Measurements from ENCODE around the gene RALGAPA1. TPM values are rescaled to one million over a fixed set of nuclear protein-coding genes. Genes with fewer than 3 reads are reported as not detected.

The RALGAPA1 gene
- total and polyA plus RNA-seq, 2 experiments from 2014 or later: 21.9 to 27.3 TPM

DNA sequence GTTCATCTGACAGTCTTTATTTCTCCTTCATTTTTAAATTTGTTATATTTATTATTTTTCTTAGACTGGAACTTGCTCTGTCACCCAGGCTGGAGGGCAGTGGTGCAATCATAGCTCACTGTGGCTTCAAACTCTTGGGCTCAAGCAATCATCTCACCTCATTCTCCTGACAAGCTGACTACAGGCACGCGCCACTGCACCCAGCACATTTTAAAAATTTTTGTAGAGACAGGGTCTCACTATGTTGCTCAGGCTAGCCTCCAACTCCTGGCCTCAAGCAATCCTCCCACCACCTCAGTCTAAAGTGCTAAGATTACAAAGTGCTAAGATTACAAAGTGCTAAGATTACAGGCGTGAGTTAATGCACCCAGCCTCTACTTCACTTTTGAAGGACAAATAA lies 96.6 kb downstream of the RALGAPA1 start (continued):
- TF ChIP-seq, protein P1, sequence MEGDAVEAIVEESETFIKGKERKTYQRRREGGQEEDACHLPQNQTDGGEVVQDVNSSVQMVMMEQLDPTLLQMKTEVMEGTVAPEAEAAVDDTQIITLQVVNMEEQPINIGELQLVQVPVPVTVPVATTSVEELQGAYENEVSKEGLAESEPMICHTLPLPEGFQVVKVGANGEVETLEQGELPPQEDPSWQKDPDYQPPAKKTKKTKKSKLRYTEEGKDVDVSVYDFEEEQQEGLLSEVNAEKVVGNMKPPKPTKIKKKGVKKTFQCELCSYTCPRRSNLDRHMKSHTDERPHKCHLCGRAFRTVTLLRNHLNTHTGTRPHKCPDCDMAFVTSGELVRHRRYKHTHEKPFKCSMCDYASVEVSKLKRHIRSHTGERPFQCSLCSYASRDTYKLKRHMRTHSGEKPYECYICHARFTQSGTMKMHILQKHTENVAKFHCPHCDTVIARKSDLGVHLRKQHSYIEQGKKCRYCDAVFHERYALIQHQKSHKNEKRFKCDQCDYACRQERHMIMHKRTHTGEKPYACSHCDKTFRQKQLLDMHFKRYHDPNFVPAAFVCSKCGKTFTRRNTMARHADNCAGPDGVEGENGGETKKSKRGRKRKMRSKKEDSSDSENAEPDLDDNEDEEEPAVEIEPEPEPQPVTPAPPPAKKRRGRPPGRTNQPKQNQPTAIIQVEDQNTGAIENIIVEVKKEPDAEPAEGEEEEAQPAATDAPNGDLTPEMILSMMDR (conservative IDR thresholded peaks at IDR 0.05; ENCODE audit: low read depth in 2 of 2): no peak
- no peak for TF ChIP-seq ZNF114 (CRISPR knock-in tag; IDR thresholded peaks at IDR 0.05)
- no peak for TF ChIP-seq JUNB (IDR thresholded peaks at IDR 0.05; ENCODE audit: unreplicated experiment)
- no peak for TF ChIP-seq NANOG (IDR thresholded peaks at IDR 0.05; ENCODE audit: borderline replicate concordance)
- no peak for TF ChIP-seq REST (IDR thresholded peaks at IDR 0.05; ENCODE audit: unreplicated experiment)

DNA sequence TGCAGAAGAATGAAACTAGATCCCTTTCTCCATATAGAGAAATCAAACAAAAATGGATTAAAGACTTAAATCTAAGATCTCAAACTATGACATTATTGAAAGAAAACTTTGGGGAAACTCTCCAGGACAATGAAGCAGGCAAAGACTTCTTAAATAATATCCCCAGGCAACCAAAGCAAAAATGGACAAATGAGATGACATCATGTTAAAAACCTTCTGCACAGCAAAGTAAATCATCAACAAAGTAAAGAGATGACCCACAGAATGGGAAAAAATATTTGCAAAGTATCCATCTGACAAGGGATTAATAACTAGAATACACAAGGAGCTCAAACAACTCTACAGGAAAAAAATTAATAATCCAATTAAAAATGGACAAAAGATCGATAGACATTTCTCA lies 101.0 kb downstream of the RALGAPA1 start:
- Histone ChIP-seq H3F3A (replicated peaks; ENCODE audit: low read depth) (no peaks in the 10 kb centered on the region), H3K4me3 (no peak overlapping the region), H3K4me2 (no peak overlapping the region), H3K79me2 (replicated peaks; ENCODE audit: insufficient read depth) (no peaks in the 10 kb centered on the region), H3K27ac (ENCODE audit: low read depth) (no peak overlapping the region), H3K4me1 (ENCODE audit: insufficient read depth) (no peaks in the 10 kb centered on the region), H2AFZ (no peak overlapping the region), H3K27me3 (ENCODE audit: insufficient read depth) (no peaks in the 10 kb centered on the region), H4K20me1 (replicated peaks; ENCODE audit: insufficient read depth) (no peaks in the 10 kb centered on the region), H3K36me3 (ENCODE audit: insufficient read depth) (no peaks in the 10 kb centered on the region), H3K9me2 (ENCODE audit: insufficient read depth) (no peaks in the 10 kb centered on the region)
- Mint-ChIP-seq H3K4me3 (no peak overlapping the region), H3K36me3 (ENCODE audit: low read depth) (no peaks in the 10 kb centered on the region), H3K9me3 (no peaks in the 10 kb centered on the region), H3K4me1 (no peaks in the 10 kb centered on the region), H3K27me3 (ENCODE audit: insufficient read depth, low read depth, poor library complexity) (no peaks in the 10 kb centered on the region), H3K27ac (no peak overlapping the region)
- DNase-seq (ENCODE audit: low spot score) (no peak), ATAC-seq (no peak)
- TF ChIP-seq EZH2phosphoT487 (IDR thresholded peaks at IDR 0.05; ENCODE audit: unreplicated experiment) (no peak), JUNB (IDR thresholded peaks at IDR 0.05; ENCODE audit: unreplicated experiment) (no peak)

DNA sequence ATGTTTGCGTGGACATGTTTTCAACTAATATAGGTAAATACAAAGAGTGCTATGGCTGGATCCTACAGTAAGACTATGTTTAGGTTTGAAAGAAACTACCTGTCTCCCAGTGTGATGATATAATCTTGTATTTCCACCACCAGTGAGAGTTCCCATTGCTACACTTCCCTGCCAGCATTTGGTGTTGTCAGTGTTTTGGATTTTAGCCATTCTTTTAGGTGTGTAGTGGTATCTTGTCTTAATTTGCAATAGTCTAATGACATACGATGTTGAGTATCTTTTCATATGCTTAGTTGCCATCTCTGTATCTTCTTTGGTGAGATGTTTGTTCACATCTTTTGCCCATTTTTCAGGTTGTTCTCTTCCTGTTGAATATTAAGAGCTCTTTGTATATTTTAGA lies 103.5 kb downstream of the RALGAPA1 start:
- Mint-ChIP-seq H3K4me1 (no peaks in the 10 kb centered on the region), H3K27ac (no peak overlapping the region), H3K36me3 (ENCODE audit: low read depth) (no peaks in the 10 kb centered on the region), H3K27me3 (ENCODE audit: insufficient read depth, low read depth, poor library complexity) (no peaks in the 10 kb centered on the region), H3K4me3 (no peak overlapping the region), H3K9me3 (no peaks in the 10 kb centered on the region)
- no peak for DNase-seq (ENCODE audit: low spot score)
- no peak overlapping the region for H3K4me2 ChIP-seq
- no peak overlapping the region for H2AFZ ChIP-seq
- H3K27me3 ChIP-seq (ENCODE audit: insufficient read depth): no peaks in the 10 kb centered on the region
- no peaks in the 10 kb centered on the region for H3K4me1 ChIP-seq (ENCODE audit: insufficient read depth)
- no peaks in the 10 kb centered on the region for H3K9me2 ChIP-seq (ENCODE audit: insufficient read depth)
- TF ChIP-seq NANOG (IDR thresholded peaks at IDR 0.05; ENCODE audit: borderline replicate concordance) (no peak), POLR2AphosphoS5 (IDR thresholded peaks at IDR 0.05; ENCODE audit: low read depth) (no peak), STAT1 (IDR thresholded peaks at IDR 0.05; ENCODE audit: unreplicated experiment) (no peak)
- TF ChIP-seq, protein P2, sequence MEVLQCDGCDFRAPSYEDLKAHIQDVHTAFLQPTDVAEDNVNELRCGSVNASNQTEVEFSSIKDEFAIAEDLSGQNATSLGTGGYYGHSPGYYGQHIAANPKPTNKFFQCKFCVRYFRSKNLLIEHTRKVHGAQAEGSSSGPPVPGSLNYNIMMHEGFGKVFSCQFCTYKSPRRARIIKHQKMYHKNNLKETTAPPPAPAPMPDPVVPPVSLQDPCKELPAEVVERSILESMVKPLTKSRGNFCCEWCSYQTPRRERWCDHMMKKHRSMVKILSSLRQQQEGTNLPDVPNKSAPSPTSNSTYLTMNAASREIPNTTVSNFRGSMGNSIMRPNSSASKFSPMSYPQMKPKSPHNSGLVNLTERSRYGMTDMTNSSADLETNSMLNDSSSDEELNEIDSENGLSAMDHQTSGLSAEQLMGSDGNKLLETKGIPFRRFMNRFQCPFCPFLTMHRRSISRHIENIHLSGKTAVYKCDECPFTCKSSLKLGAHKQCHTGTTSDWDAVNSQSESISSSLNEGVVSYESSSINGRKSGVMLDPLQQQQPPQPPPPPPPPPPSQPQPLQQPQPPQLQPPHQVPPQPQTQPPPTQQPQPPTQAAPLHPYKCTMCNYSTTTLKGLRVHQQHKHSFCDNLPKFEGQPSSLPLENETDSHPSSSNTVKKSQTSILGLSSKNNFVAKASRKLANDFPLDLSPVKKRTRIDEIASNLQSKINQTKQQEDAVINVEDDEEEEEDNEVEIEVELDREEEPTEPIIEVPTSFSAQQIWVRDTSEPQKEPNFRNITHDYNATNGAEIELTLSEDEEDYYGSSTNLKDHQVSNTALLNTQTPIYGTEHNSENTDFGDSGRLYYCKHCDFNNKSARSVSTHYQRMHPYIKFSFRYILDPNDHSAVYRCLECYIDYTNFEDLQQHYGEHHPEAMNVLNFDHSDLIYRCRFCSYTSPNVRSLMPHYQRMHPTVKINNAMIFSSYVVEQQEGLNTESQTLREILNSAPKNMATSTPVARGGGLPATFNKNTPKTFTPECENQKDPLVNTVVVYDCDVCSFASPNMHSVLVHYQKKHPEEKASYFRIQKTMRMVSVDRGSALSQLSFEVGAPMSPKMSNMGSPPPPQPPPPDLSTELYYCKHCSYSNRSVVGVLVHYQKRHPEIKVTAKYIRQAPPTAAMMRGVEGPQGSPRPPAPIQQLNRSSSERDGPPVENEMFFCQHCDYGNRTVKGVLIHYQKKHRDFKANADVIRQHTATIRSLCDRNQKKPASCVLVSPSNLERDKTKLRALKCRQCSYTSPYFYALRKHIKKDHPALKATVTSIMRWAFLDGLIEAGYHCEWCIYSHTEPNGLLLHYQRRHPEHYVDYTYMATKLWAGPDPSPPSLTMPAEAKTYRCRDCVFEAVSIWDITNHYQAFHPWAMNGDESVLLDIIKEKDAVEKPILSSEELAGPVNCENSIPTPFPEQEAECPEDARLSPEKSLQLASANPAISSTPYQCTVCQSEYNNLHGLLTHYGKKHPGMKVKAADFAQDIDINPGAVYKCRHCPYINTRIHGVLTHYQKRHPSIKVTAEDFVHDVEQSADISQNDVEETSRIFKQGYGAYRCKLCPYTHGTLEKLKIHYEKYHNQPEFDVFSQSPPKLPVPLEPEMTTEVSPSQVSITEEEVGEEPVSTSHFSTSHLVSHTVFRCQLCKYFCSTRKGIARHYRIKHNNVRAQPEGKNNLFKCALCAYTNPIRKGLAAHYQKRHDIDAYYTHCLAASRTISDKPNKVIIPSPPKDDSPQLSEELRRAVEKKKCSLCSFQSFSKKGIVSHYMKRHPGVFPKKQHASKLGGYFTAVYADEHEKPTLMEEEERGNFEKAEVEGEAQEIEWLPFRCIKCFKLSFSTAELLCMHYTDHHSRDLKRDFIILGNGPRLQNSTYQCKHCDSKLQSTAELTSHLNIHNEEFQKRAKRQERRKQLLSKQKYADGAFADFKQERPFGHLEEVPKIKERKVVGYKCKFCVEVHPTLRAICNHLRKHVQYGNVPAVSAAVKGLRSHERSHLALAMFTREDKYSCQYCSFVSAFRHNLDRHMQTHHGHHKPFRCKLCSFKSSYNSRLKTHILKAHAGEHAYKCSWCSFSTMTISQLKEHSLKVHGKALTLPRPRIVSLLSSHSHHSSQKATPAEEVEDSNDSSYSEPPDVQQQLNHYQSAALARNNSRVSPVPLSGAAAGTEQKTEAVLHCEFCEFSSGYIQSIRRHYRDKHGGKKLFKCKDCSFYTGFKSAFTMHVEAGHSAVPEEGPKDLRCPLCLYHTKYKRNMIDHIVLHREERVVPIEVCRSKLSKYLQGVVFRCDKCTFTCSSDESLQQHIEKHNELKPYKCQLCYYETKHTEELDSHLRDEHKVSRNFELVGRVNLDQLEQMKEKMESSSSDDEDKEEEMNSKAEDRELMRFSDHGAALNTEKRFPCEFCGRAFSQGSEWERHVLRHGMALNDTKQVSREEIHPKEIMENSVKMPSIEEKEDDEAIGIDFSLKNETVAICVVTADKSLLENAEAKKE (CRISPR knock-in tag; IDR thresholded peaks at IDR 0.05): no peak
- no peaks in the 10 kb centered on the region for H3K36me3 ChIP-seq (ENCODE audit: insufficient read depth)
- H3K27ac ChIP-seq (ENCODE audit: low read depth): no peak overlapping the region
- no peaks in the 10 kb centered on the region for H3F3A ChIP-seq (replicated peaks; ENCODE audit: low read depth)
- H4K20me1 ChIP-seq (replicated peaks; ENCODE audit: insufficient read depth): no peaks in the 10 kb centered on the region
- ATAC-seq: no peak
- H3K79me2 ChIP-seq (replicated peaks; ENCODE audit: insufficient read depth): no peaks in the 10 kb centered on the region
- no peak overlapping the region for H3K4me3 ChIP-seq

All from GM23338 (cell line).